Endothelial cell of hepatic sinusoid (primary cell): ENCODE measurements around the gene SEMA5A.

ENCODE experiments used
- in situ Hi-C: cut with HindIII; loops from 2 replicates; pipeline ENCODE4 v1.10.0; 2017; ENCODE audit warnings: low sequenced_read_pairs

The SEMA5A gene

GRCh38 chr5:9551567-9552537 lies 6.0 kb upstream of the SEMA5A start:
- in situ Hi-C loops = no loop called here

DNA sequence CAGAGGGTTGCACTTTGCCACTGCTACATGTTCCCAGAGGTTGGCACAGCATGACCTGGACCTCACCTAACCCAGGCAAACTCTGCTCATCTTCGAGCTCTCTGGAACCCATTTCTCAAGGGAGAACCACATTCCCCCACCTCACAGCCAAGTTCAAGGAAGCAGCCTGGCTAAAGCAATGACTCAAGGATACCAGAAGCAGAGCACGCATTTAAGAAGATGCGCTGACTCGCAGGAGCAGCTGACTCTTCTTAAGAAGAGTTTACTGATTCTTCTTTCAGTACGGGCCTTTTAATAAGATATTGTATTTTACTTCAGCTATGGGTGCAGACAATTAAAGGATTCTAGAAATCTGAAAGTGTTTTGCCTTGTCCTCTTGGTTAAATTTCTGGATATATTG lies 4.1 kb upstream of the SEMA5A start:
- in situ Hi-C loops = no loop called here

DNA sequence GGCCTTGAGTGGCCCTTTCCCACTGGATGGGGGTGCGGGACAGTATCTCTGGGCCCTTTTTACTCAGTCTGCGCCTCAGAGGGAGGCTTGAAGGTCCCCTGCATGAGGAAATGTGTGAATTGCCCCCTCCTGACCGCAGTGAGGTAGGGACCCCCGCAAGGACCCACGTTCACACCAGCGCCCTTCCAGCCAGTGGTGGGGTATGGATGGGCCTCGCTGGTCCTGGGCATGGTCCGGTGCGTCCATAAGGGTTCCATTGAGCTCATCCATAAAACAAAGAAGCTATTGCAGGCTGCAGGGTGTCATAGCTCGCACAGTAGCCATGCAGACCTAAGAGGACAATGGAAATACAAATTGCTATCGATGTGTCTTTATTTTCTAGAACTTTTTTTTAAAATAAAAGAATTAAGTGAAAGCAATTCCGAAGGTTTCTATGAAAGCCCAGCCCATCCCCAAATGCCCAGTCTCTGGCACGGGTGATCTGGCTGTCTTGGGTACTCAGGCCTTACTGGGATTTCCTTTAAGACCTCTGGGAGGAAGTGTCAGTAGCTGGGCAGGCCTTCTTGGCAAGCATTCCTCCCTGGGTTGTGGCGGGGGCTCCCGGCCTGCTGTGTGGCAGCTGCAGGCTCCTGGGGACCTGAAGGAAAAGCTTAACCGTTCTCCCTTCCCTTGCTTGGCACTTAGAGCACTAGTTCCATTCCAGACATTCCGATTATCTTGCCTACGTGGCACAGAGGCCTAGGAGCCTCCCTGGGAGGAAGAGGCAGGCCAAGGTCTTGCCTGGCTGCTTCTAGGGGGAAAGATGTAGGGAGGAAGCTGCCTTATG lies 1.5 kb upstream of the SEMA5A start:
- in situ Hi-C loops = no loop called here

DNA sequence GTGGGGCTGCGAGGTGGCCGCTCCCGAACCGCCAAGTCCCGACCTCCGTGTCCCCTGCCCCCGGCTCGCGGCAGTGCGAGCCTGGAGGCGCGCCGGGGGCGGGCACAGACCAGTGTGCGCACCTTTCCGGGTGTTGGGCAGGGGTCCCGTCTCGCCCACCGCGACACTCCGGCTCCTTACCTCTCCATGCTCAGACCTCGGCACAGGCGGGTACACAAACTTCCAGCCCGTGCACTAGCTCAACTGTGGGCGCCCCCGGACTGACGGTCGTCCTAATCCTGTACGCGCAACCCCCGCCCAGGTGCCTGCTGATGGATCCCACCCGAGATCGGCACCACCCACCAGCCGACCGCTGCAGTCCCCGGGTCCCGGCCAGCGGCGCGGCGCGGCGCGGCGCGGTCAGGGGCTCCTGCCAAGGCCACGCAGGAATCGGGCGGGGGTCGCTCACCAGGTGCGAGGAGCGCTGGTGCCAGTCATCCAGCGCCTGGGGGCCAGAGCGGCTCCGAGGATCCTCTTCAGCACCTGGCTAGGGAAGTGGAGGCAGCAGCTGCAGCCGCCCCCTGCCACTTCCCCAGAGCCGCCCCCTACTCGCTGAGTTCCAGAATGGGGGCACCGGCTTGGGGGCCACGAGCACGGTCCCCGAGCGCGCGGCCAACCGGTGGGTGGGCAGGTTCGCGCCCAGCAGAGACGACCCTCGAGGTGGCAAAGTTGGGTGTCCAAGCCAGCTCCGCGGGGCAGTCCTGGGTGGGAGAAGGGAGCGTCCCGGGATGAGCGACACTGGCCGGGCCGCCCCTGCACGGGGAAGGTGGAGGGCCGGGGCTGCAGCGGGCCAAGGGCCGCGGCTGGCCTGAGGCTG lies 511 bp downstream of the SEMA5A start:
- in situ Hi-C loops = no loop called here

DNA sequence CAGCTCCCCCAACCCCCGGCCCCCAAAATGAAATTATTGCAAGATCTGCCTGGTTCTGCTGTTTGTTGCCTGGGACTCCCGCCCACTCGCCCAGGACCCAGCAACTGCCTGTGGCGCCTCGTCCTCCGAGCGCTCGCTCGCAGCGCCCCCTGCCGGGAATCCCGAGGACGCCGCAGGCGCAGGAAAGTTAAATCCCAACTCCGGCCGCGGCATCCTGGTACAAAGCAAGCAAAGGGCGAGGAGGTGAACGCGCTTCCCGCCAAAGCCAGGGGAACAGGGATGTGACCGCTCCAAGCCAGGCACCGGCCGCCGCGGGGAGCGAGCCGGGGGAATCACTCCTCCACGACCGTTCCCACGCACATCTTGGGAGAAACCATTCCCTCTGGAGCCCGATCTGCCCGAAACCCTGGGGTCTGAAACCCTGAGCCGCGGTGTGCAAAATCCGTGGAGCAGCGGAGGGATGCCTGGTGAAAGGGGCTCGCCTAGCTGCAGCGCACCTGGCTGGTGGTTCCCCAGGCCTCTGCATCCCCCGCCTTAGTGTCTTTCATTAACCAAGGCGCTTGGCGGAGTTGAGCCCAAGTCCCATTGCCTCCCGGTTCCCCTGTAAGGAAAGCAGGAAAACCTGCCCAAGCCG lies 1.3 kb downstream of the SEMA5A start:
- in situ Hi-C loops = no loop called here

- in situ Hi-C loops = no loop called here
These were observed 1.8 kb downstream of the SEMA5A start for GRCh38 chr5:9544056-9544455.

GRCh38 chr5:9543311-9543920 lies 2.5 kb downstream of the SEMA5A start:
- in situ Hi-C loops = no loop called here

- in situ Hi-C loops = no loop called here
These were observed 5.1 kb downstream of the SEMA5A start for GRCh38 chr5:9540791-9541190.

- in situ Hi-C loops = no loop called here
These were observed 7.4 kb downstream of the SEMA5A start for GRCh38 chr5:9538504-9538903.

- in situ Hi-C loops = no loop called here
These were observed 8.4 kb downstream of the SEMA5A start for GRCh38 chr5:9537223-9538141.

DNA sequence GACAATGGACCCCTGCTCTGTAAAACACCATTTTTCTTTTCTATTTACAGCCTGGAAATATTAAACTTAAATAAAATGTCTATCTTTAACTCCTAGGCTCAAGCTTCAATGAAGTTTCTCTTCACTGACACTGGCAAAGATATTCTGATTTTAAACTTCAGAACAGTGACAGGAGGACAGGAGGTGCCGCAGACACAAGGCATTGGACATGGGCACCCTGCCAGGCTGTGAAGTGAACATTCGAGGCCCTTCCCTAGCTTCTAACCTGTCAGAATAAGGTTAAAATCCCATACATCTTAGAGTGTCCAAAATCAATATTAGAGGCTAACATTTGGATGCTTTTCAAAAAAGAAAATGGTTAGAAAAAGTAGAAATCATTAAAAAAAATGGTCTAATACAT lies 9.2 kb downstream of the SEMA5A start:
- in situ Hi-C loops = no loop called here

- in situ Hi-C loops = no loop called here
These were observed 10.9 kb downstream of the SEMA5A start for GRCh38 chr5:9534881-9535517.

DNA sequence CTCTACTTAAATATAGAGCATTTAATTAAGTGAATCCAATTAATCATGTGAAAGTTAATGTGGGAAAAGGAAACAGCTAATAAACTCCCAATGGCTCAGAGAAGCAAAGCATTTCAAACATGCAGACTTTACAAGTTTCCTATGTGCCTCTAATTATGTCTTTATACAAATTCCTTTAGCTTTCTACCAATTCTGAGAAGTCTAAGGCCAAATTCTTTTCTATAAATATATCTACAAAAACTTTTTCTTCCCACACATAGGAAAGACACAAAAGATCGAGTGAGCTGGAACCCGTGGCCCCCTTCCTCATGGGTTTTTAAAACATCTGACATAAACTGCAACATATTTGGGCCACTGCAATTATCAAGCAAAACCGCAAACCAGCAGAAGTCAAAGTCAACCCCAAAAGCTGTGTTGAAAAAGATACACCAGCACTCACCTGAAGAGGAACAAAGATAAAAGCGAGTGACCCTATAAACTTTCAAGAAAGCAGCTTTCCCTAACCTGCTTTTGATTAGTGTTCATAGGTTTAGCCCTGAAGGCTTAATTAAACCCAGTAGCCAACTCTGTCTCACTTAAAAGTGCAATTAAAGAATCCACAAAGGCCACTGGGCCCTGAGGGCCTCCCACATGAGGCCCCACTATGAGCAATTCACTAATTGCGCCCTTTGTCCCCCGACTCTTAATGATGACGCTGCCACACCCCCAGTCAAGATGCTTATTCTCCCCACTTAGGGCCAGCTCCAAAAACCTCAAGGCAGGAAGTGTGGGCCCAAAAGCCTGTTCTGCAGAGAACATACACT lies 12.1 kb downstream of the SEMA5A start:
- in situ Hi-C loops = no loop called here

- in situ Hi-C loops = no loop called here
These were observed 12.8 kb downstream of the SEMA5A start for GRCh38 chr5:9533096-9533495.

GRCh38 chr5:9529513-9529912 lies 16.4 kb downstream of the SEMA5A start:
- in situ Hi-C loops = no loop called here

- in situ Hi-C loops = no loop called here
These were observed 16.8 kb downstream of the SEMA5A start for GRCh38 chr5:9529041-9529480.

- in situ Hi-C loops = no loop called here
These were observed 20.9 kb downstream of the SEMA5A start for GRCh38 chr5:9524941-9525340.
